HG03469 (cell line): Measurements from ENCODE around the gene TIA1.
A peak's percentile ranks its signal among the peaks of the same experiment; 100 is the strongest.

Experiments used
- ATAC-seq: cut with Tn5 transposase; IDR thresholded peaks from one replicate; pipeline ENCODE4 v1.9.1; 2021; ENCODE audit warnings: mild to moderate bottlenecking, moderate library complexity, moderate number of reproducible peaks; ENCODE audit not compliant: unreplicated experiment

The TIA1 gene

GRCh38 chr2:70161069-70161534, 87.3 kb downstream of the TIA1 start:
- peak; percentile 79 for ATAC-seq

DNA sequence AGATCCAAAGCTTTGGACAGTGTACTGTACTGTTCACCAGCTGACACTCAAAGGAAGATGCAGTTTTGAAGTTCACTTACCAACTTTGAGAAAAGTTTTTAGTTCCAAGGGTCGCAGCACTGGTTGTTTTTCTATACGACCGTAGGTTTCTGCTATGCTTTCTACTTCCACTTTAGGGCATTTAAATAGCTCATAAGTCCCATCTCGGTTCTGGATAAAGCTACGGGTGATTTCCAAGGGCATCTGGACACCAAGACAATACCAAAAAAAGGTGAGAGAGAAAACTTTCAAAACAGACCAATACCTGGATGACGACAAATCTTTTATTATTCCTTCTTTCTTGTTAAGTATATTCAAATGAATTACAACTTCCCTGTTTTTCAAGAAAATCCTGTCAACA, 87.9 kb downstream of the TIA1 start:
- no peak for ATAC-seq
